ENCODE results near the gene TCF23. TPM values are rescaled to one million over a fixed set of nuclear protein-coding genes. Genes with fewer than 3 reads are reported as not detected.
"Not testable (repeated sequence)": the region's sequence is repeated elsewhere in the genome, so short reads cannot be mapped to it uniquely, and the experiment has no call there.

The TCF23 gene
- total RNA-seq, 2 donors from 2014 or later: 0.07 TPM; not detected in 1

GRCh38 chr2:27170581-27171337, 22.0 kb downstream of the TCF23 start:
- ATAC-seq: no peak
- Mint-ChIP-seq H3K36me3 (no peaks in the 10 kb centered on the region), H3K9me3 (no peaks in the 10 kb centered on the region), H3K27ac (no peak overlapping the region)
- no peak for DNase-seq (ENCODE audit: low spot score in 2 of 2)

- H3K9me3 Mint-ChIP-seq: no peaks in the 10 kb centered on the region
- ATAC-seq: no peak
- no peaks in the 10 kb centered on the region for H3K36me3 Mint-ChIP-seq
- H3K27ac Mint-ChIP-seq: no peak overlapping the region
- DNase-seq (ENCODE audit: low spot score in 2 of 2): no peak
These were observed 22.6 kb downstream of the TCF23 start for GRCh38 chr2:27171351-27171848.

GRCh38 chr2:27174638-27175037, 25.8 kb downstream of the TCF23 start:
- Mint-ChIP-seq H3K36me3 (no peaks in the 10 kb centered on the region), H3K27ac (no peak overlapping the region), H3K9me3 (no peaks in the 10 kb centered on the region)
- DNase-seq (ENCODE audit: low spot score in 2 of 2): no peak
- no peak for ATAC-seq

- Mint-ChIP-seq H3K27ac (no peak overlapping the region), H3K36me3 (no peaks in the 10 kb centered on the region), H3K9me3 (no peaks in the 10 kb centered on the region)
- ATAC-seq: no peak
- DNase-seq (ENCODE audit: low spot score in 2 of 2): no peak
These were observed 26.5 kb downstream of the TCF23 start for GRCh38 chr2:27175330-27175729.

GRCh38 chr2:27175781-27176180, 27.0 kb downstream of the TCF23 start:
- H3K36me3 Mint-ChIP-seq; DNase-seq (ENCODE audit: low spot score in 2 of 2); H3K9me3 Mint-ChIP-seq; ATAC-seq; H3K27ac Mint-ChIP-seq: not testable (repeated sequence)

GRCh38 chr2:27177441-27178351, 28.9 kb downstream of the TCF23 start:
- ATAC-seq (no peak), DNase-seq (ENCODE audit: low spot score in 2 of 2) (no peak)
- no peaks in the 10 kb centered on the region for H3K36me3 Mint-ChIP-seq
- H3K9me3 Mint-ChIP-seq: no peaks in the 10 kb centered on the region
- H3K27ac Mint-ChIP-seq: no peak overlapping the region

GRCh38 chr2:27178469-27178868, 29.7 kb downstream of the TCF23 start:
- H3K27ac Mint-ChIP-seq: no peak overlapping the region
- DNase-seq (ENCODE audit: low spot score in 2 of 2) (no peak), ATAC-seq (no peak)
- no peaks in the 10 kb centered on the region for H3K9me3 Mint-ChIP-seq
- H3K36me3 Mint-ChIP-seq: no peaks in the 10 kb centered on the region

- DNase-seq (ENCODE audit: low spot score in 2 of 2): no peak
- no peak for ATAC-seq
- Mint-ChIP-seq H3K27ac (no peak overlapping the region), H3K9me3 (no peaks in the 10 kb centered on the region), H3K36me3 (no peaks in the 10 kb centered on the region)
These were observed 30.7 kb downstream of the TCF23 start for GRCh38 chr2:27179344-27180000.

GRCh38 chr2:27182346-27182745, 33.5 kb downstream of the TCF23 start:
- Mint-ChIP-seq H3K27ac (no peak overlapping the region), H3K36me3 (no peaks in the 10 kb centered on the region), H3K9me3 (no peaks in the 10 kb centered on the region)
- ATAC-seq (no peak), DNase-seq (ENCODE audit: low spot score in 2 of 2) (no peak)

- no peak for ATAC-seq
- DNase-seq (ENCODE audit: low spot score in 2 of 2): no peak
These were observed 35.3 kb downstream of the TCF23 start for GRCh38 chr2:27184115-27184514.

GRCh38 chr2:27185331-27186026, 36.7 kb downstream of the TCF23 start:
- Mint-ChIP-seq H3K9me3 (no peaks in the 10 kb centered on the region), H3K36me3 (no peaks in the 10 kb centered on the region), H3K27ac (no peak overlapping the region)
- no peak for DNase-seq (ENCODE audit: low spot score in 2 of 2)
- no peak for ATAC-seq

More at GRCh38 chr2:27184115-27184514, 35.3 kb downstream of the TCF23 start:
- Mint-ChIP-seq H3K27ac (no peak overlapping the region), H3K9me3 (no peaks in the 10 kb centered on the region), H3K36me3 (no peaks in the 10 kb centered on the region)

GRCh38 chr2:27186613-27187345, 38.0 kb downstream of the TCF23 start:
- ATAC-seq (no peak), DNase-seq (ENCODE audit: low spot score in 2 of 2) (no peak)
- no peaks in the 10 kb centered on the region for H3K9me3 Mint-ChIP-seq
- no peaks in the 10 kb centered on the region for H3K36me3 Mint-ChIP-seq
- H3K27ac Mint-ChIP-seq: no peak overlapping the region

GRCh38 chr2:27189989-27190388, 41.2 kb downstream of the TCF23 start:
- Mint-ChIP-seq H3K9me3 (no peaks in the 10 kb centered on the region), H3K27ac (no peak overlapping the region), H3K36me3 (no peaks in the 10 kb centered on the region)
- ATAC-seq (no peak), DNase-seq (ENCODE audit: low spot score in 2 of 2) (no peak)

- ATAC-seq (peak; percentile 69 to 84), DNase-seq (ENCODE audit: low spot score in 2 of 2) (peak in 1 of 2 donors; percentile 41)
- Mint-ChIP-seq H3K27ac (no peak overlapping the region), H3K36me3 (no peaks in the 10 kb centered on the region), H3K9me3 (no peaks in the 10 kb centered on the region)
These were observed 42.4 kb downstream of the TCF23 start for GRCh38 chr2:27191070-27191829.
